Measurements from ENCODE around the gene FOXO1.
A peak's percentile ranks its signal among the peaks of the same experiment; 100 is the strongest.

FOXO1 gene

DNA sequence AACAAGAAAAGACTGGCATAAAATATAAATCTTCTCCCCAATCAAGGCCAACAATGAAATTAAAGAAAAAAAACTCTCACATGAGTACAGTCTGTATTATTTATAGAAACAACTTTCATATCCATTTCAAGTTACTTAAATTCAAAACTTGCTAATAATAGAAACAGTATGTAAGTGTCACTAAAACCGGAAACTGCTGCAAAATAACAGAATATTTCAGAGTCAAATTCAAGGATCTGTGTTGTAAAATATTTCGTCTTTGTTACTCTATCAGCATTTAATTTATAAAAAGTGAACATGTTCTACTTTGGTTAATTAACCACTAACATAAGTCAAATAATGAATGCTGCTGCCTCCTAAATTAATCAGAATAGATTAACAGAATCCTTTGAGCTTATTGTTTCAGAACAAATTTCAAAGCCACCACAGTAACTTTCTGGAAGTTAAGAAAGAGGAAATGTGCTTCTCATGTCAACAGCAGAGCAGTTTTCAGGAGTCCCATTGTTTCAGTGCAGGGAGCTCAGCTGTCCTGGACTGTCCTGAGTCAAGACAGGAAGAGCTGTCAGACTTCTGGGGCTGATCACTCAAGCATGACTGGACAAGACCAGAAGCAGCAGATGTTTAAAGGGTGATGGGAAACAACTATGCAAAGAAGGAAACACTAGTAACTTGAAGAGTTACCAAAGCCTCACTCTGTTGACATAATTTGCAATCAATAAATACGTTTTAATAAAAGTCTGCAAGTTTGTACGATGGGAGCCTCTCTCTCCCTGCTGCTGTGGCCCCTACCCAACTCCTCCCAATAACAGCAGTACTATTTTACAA, 76.9 kb downstream of the FOXO1 start:
- Mint-ChIP-seq H3K36me3 (peaks cover 8% of the 10 kb centered on the region), H3K4me1 (peaks cover 99% of the 10 kb centered on the region), H3K9me3 (no peaks in the 10 kb centered on the region)

DNA sequence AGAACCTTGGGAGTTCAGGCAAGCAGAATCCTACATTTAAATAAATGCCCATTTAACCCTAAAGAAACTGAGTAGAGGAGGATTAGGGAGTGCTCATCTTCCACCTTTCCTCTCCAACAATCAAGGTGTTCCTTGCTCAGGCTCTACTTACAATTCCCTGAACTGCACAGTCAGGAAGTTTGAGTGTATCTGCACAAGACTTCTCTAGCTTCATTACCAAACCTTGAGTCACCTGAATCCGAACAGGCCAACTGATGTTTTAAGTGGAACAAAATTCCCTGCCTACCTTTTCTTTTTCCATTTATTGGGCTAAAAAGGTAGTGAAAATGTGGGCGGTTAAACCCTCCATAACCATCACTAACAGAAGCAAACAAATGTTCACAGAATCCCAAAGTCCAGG, 78.3 kb downstream of the FOXO1 start:
- Mint-ChIP-seq H3K9me3 (peaks cover 7% of the 10 kb centered on the region), H3K27me3 (no peaks in the 10 kb centered on the region), H3K36me3 (peaks cover 13% of the 10 kb centered on the region), H3K4me3 (peak overlapping the region; percentile 19), H3K4me1 (peaks cover 96% of the 10 kb centered on the region), H3K27ac (peak overlapping the region; percentile 9)

More for the DNA sequence above, 76.9 kb downstream of the FOXO1 start:
- Mint-ChIP-seq H3K4me3 (peak overlapping the region; percentile 77), H3K27ac (peak overlapping the region; percentile 96), H3K27me3 (no peaks in the 10 kb centered on the region)

DNA sequence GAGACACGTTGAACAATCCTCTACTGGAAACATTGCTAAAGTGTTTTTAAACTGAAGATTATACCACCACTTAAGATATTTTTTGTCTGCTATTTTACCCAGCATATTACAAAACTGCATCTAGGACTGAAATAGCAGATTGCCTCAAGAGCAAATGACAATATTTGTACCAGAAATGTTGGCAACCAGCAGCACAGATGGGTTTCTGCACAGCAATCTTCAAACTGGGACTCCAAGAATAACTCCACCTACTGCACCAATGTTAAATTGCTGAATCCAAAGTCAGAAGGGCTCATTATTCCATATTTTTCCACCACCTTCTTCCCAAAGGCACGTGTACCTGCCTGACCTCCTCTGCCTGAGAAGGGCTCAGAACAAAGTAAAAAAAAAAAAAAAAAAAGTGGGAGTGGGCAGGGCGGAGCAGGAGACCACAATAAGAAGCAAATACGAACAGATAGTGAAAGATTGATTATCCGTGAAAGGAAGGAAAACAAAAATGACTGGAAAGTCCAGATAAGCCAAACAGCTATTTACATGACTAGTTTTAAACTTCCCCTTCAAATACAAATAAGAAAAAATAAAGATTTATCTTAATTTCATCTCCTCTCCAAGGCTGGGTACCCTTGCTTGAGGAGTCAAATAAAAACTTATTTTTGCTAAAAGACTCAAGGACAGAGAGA, 79.4 kb downstream of the FOXO1 start:
- Mint-ChIP-seq H3K4me3 (peak overlapping the region; percentile 11), H3K27ac (peak overlapping the region; percentile 86), H3K36me3 (peaks cover 13% of the 10 kb centered on the region), H3K4me1 (peaks cover 96% of the 10 kb centered on the region), H3K27me3 (no peaks in the 10 kb centered on the region), H3K9me3 (peaks cover 7% of the 10 kb centered on the region)

DNA sequence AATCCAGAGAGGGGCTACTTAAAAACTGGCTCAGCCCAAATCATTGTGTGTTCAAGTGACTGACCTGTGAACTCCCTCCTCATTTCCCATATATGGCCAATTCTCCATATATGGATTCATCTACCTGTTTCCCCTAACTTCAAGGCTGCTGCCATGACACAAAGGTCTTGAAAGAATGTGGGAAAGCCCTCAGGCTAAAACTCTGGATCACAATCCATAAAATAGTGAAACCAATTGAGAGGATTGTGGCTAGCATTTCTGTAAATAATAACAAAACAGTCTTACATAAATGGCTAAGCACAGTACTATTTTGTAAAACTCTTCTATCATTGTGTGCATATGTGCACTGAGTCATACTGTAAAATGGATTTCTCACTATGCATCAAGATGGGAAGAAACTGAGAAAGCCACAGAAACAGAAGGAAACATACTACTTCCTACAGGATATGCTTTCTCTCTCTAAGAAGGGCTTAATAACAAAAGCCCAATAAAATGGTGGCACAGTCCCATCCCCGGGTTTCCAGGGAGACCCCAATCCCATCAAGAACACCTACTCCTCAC, 80.5 kb downstream of the FOXO1 start:
- peaks cover 7% of the 10 kb centered on the region for H3K9me3 Mint-ChIP-seq
- H3K36me3 Mint-ChIP-seq, result peaks cover 13% of the 10 kb centered on the region
- H3K27ac Mint-ChIP-seq, result peak overlapping the region; percentile 86
- peaks cover 95% of the 10 kb centered on the region for H3K4me1 Mint-ChIP-seq
- H3K4me3 Mint-ChIP-seq, result no peak overlapping the region
- H3K27me3 Mint-ChIP-seq, result no peaks in the 10 kb centered on the region

DNA sequence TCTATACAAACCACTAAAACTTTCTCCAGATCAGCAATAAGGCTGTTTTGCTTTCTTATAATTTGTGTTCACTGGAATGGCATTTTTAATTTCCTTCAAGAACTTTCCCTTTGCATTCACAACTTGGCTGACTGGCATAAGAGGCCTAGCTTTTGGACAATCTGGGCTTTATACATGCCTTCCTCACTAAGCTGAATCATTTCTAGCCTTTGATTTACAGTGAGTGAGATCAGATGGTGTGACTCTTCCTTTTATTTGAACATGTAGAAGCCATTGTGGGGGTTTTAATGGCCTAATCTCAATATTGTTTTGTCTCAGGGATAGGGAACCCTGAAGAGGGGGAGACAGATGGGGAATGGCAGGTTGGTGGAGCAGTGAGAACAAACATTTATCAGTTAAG, 82.7 kb downstream of the FOXO1 start:
- Mint-ChIP-seq H3K27me3 (no peaks in the 10 kb centered on the region), H3K4me3 (no peak overlapping the region)

DNA sequence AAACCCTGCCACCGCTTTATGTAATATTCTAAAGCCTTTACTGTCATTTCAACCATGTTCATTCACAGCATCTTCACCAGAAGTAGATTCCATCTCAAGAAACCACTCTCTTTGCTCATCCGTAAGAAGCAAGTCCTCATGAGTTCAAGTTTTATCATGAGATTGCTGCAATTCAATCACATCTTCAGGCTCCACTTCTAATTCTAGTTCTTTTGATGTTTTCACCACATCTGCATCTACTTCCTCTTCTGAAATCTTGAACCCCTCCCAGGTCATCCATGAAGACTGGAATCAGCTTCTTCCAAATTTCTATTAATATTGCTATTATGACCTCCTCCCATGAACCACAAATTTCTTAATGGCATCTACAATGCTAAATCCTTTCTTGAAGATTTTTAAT, 83.9 kb downstream of the FOXO1 start:
- peaks cover 7% of the 10 kb centered on the region for H3K9me3 Mint-ChIP-seq
- no peak overlapping the region for H3K4me3 Mint-ChIP-seq
- H3K27me3 Mint-ChIP-seq, result no peaks in the 10 kb centered on the region
- H3K4me1 Mint-ChIP-seq, result peaks cover 95% of the 10 kb centered on the region
- peak overlapping the region; percentile 68 for H3K27ac Mint-ChIP-seq
- H3K36me3 Mint-ChIP-seq, result peaks cover 14% of the 10 kb centered on the region

More for the DNA sequence above, 82.7 kb downstream of the FOXO1 start:
- Mint-ChIP-seq H3K27ac (peak overlapping the region; percentile 76), H3K9me3 (peaks cover 7% of the 10 kb centered on the region), H3K4me1 (peaks cover 95% of the 10 kb centered on the region), H3K36me3 (peaks cover 14% of the 10 kb centered on the region)

DNA sequence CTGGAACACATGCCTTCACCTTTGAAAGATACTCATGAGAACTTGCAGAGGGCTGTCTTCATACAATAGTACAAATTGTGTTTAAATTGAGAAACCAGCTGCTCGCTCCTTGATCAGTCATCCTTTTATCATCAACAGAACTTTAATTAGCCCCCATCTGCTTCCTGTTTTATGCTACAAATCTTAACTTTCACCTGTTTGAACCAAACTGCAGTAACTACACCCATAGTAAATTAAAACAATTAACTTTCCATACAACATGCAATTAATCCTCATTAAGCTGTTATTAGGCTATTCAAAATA, 85.2 kb downstream of the FOXO1 start:
- no peaks in the 10 kb centered on the region for H3K27me3 Mint-ChIP-seq
- peaks cover 14% of the 10 kb centered on the region for H3K36me3 Mint-ChIP-seq
- H3K9me3 Mint-ChIP-seq, result peaks cover 11% of the 10 kb centered on the region
- H3K4me1 Mint-ChIP-seq, result peaks cover 95% of the 10 kb centered on the region
- peak overlapping the region; percentile 53 for H3K4me3 Mint-ChIP-seq
- peak overlapping the region; percentile 92 for H3K27ac Mint-ChIP-seq

DNA sequence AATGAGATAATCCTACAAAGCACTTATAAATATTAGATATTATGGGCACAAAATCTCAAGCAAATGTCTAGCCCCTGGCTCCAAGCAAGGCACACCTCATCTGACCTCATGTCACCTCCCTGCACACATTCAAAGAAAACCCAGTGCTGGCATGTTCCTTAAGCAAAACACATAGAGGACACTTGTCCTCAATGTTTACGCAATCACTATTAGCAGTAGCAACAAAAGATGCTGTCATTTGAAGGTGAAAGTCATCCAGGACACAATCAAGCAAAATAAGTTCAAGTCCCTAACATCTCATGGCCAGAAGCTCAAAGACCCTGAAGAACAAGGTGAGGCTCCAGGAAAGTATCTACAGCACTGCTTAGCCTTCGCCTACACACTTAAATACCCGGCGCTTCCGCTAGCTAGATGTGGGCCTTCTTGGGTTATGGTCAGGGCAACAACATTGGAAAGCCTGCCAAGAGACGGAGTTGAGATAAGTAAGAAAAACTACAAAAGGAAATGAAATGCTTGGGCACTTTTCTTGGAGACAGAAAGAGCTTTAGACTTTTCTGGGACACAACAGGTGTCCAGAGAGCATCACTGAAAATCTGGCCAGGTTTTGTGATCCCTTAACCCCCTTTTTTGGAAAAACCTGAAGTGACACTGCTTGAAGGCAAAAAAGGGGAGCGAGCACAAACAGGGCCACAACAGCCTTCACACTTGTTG, 85.7 kb downstream of the FOXO1 start:
- Mint-ChIP-seq H3K36me3 (peaks cover 14% of the 10 kb centered on the region), H3K9me3 (peaks cover 11% of the 10 kb centered on the region), H3K4me1 (peaks cover 95% of the 10 kb centered on the region), H3K27me3 (no peaks in the 10 kb centered on the region), H3K27ac (peak overlapping the region; percentile 92), H3K4me3 (peak overlapping the region; percentile 53)

DNA sequence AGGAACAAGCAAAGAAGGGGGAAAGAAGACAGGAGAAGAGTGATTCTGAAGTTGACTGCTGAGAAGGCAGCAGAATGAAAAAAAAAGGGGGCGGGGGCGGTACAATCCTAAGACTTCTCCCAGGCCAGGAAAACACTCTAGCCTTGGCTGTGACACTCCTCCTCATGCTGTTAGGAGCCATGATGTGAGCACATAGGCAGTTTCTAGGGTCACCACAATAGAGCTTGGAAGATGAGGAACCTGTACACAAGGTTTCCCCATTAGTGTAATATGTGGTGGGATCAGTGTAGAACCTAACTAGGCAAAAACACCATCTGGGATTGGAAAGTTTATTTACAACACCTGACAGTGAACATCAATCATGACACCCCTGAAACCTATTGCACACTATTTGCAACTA, 86.9 kb downstream of the FOXO1 start:
- Mint-ChIP-seq H3K9me3 (peaks cover 11% of the 10 kb centered on the region), H3K4me1 (peaks cover 95% of the 10 kb centered on the region), H3K27me3 (no peaks in the 10 kb centered on the region), H3K36me3 (peaks cover 12% of the 10 kb centered on the region), H3K27ac (peak overlapping the region; percentile 42), H3K4me3 (peak overlapping the region; percentile 33)

DNA sequence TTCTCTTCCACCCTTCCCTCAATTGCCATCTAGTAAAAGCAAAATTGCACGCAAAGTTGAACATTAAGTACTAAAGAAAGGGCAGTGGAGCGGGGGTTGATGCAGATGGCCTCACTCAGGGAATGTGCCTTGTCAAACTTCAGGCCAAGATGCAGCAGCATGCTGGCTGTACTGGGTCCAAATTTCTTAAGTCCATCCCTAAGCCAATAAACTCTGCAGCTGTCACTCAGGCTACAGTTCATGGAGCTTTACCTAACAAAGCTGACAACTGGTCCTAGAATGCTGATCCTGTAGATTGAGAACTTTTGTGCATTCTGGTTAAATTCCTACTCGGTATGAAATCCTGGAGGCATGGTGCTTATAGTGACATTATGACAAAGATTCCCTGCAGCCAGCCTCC, 88.4 kb downstream of the FOXO1 start:
- peaks cover 4% of the 10 kb centered on the region for H3K9me3 Mint-ChIP-seq
- peaks cover 97% of the 10 kb centered on the region for H3K4me1 Mint-ChIP-seq
- H3K4me3 Mint-ChIP-seq, result peak overlapping the region; percentile 33

DNA sequence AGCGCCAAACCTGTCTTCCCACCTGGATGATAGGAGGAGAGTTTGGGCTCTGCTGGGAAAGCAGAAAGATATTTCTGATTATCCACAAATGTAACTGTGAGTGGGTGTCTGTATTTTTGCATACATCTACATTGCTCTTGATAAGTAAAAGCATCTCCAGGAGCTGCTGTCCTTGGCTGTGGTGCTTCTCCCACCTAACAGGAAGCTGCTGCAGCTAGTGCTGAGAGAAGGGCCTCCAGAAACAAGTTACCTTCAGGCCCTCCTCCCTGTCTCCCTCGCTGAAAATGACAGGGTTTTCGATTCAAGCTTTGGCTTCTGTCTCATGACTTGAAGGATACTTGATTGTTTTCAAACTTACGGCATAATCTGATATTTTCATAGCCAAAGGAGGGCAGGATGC, 90.1 kb downstream of the FOXO1 start:
- H3K36me3 Mint-ChIP-seq, result peaks cover 7% of the 10 kb centered on the region
- no peak overlapping the region for H3K4me3 Mint-ChIP-seq
- peaks cover 100% of the 10 kb centered on the region for H3K4me1 Mint-ChIP-seq
- H3K27me3 Mint-ChIP-seq, result no peaks in the 10 kb centered on the region
- peaks cover 4% of the 10 kb centered on the region for H3K9me3 Mint-ChIP-seq
- peak overlapping the region; percentile 15 for H3K27ac Mint-ChIP-seq

More for the DNA sequence above, 88.4 kb downstream of the FOXO1 start:
- H3K27me3 Mint-ChIP-seq, result no peaks in the 10 kb centered on the region
- peak overlapping the region; percentile 81 for H3K27ac Mint-ChIP-seq
- peaks cover 7% of the 10 kb centered on the region for H3K36me3 Mint-ChIP-seq

DNA sequence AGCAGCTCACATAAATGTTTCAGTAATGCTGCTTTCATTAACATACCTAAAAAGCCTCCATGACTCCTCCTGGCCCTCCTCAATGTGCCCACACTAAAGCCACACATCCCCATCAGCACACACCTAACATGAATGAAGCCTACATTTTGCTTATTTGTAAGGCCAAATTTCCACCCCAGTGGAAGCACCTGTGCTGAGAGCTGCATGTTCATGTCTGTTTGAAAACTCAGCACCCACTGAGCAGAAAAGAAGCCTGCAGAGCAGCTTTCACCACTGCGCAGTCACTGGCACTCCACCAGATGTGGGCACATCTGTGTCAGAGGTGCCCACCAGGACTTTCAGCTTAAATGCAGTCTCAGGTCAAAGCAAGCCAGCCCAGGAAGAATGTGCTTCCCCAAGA, 93.5 kb downstream of the FOXO1 start:
- Mint-ChIP-seq H3K9me3 (peaks cover 4% of the 10 kb centered on the region), H3K27me3 (no peaks in the 10 kb centered on the region), H3K4me1 (peaks cover 100% of the 10 kb centered on the region), H3K27ac (peak overlapping the region; percentile 81), H3K4me3 (peak overlapping the region; percentile 3), H3K36me3 (peaks cover 7% of the 10 kb centered on the region)

DNA sequence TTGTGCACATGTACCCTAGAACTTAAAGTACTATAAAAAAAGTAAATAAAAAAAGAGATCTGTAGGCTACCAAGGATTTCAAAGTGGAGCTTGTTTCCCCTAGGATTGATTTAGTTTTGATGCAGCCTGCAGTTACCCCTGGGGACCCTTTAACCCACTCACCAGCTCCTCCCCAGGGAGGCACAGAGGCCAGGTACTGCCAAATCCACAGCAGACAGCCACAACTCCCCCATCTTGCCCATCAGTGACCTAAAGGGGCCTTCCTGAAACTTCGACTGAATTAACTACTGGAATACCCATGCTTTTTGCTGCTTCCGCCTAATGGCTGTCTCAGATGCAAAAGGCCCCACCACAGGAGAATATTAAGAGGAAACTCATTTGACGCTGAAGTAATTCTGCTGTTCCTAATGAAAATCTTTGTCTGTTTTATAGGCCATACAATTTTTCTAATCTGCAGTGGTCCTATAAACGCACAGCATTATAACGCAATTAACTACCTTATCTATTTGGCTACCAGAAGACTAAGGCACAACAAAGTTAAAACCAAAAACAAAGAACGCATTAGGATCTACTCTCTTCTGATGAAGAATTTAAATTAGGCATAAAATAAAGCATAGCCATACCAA, 95.0 kb downstream of the FOXO1 start:
- Mint-ChIP-seq H3K9me3 (no peaks in the 10 kb centered on the region), H3K36me3 (peaks cover 4% of the 10 kb centered on the region), H3K27me3 (no peaks in the 10 kb centered on the region), H3K27ac (peak overlapping the region; percentile 90), H3K4me1 (peaks cover 97% of the 10 kb centered on the region), H3K4me3 (peak overlapping the region; percentile 30)

DNA sequence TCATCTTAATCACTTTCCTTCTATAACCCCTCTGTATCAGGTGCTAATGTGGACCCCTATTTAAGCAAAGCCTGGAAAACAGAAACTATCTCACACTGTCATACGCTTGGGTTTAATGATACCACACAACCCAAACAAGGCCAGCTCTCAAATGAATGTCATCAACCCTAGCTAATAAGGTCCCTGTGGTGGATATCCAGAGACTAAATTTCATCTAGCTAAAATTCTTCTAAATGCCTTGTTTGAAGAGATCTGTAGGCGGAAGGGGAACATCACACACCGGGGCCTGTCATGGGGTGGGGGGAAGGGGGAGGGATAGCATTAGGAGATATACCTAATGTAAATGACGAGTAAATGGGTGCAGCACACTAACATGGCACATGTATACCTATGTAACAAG, 95.5 kb downstream of the FOXO1 start:
- Mint-ChIP-seq H3K27ac (peak overlapping the region; percentile 5), H3K27me3 (no peaks in the 10 kb centered on the region), H3K36me3 (peaks cover 4% of the 10 kb centered on the region), H3K9me3 (no peaks in the 10 kb centered on the region), H3K4me1 (peaks cover 95% of the 10 kb centered on the region), H3K4me3 (no peak overlapping the region)

DNA sequence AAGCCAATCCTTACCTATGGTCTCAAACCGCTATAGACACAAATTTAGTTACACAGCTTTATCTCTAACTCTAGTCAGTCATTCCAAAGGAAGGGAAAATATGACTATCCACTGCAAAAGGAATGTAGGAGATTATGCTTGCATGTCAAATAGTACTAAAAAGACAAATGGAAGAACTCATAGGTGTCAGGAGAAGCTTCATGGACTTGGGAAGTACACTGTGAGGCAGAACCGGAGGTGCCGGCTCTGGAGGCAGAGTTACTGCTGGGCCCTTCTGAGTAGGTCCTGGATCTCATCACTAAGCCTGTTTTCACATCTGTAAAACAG, 97.5 kb downstream of the FOXO1 start:
- peak overlapping the region; percentile 49 for H3K27ac Mint-ChIP-seq
- peaks cover 95% of the 10 kb centered on the region for H3K4me1 Mint-ChIP-seq
- no peaks in the 10 kb centered on the region for H3K27me3 Mint-ChIP-seq
- no peaks in the 10 kb centered on the region for H3K9me3 Mint-ChIP-seq
- H3K36me3 Mint-ChIP-seq, result peaks cover 2% of the 10 kb centered on the region
- H3K4me3 Mint-ChIP-seq, result no peak overlapping the region
